Left forelimb (tissue), 1 donor: Measurements from ENCODE around the gene FAM209B.
"Not testable (repeated sequence)": the region's sequence is repeated elsewhere in the genome, so short reads cannot be mapped to it uniquely, and the experiment has no call there.

Experiments used
- DNase-seq: peaks from one replicate; pipeline ENCODE4 v3.0.0-alpha.2; 2018; ENCODE audit warnings: low spot score

Gene FAM209B, protein sequence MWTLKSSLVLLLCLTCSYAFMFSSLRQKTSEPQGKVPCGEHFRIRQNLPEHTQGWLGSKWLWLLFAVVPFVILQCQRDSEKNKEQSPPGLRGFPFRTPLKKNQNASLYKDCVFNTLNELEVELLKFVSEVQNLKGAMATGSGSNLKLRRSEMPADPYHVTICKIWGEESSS

DNA sequence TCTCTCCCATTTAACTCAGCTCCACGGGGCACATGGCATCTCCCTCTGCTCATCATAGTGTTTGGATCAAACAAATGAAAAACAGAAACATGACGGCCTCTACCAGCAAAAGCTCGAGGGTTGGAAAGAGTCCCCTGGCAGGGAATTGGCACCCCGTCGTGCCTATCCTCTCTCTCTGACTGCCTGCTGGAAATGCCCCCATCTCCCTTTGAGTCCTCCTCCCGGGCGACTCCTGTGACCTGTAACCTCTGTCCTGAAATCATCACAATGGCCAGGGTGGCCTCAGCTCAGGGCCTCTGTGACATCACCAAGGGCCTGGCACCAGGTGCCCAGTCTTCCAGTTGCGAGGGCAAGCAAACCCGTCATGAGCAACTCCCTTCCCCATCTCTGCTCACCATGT is at the start of gene FAM209B:
Gene FAM209B, plus strand, starts transcription at position 301 of the 400 bp plus-strand sequence. Its CDS starts 96 bp downstream, at position 397.
- DNase-seq: not testable (repeated sequence)

DNA sequence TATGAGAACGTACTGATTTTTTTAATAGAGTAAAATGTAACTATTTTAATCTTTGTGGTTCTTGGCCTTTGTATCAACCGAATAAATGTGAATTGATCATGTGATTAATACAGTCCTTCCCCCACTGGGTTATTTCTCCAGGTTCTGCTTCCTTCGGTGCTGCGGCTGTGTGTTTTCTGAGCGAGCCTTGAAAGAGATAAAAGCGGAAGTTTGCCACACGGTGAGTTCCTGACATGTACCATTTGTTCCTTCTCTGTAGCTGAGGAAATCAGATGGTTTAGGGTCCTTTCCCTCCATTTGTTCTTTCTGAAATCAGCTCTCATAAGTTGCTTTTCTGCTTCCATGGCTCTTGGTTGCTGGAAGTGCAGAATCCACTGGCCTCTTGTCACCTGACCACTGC is 49.1 kb upstream of the FAM209B start:
- no peak for DNase-seq

DNA sequence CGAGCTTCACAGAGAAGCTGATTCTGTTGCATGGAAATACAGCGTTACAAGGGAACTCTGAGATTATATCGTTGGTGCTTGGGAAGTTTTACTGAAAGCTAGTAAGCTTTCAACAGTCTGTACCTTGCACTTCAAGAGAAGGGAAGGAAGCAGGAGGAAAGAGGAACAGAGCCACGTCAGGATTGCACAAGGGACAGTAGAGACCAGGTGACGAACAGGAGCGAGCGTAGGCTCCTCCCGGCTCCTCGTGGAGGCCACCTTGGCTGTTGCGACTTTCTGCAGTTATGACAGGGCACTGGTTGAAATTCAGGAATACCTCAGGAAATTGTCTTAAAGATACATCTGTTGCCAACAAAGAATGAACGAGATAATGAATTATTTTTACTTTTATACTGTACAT is 45.8 kb upstream of the FAM209B start:
- DNase-seq: no peak

DNA sequence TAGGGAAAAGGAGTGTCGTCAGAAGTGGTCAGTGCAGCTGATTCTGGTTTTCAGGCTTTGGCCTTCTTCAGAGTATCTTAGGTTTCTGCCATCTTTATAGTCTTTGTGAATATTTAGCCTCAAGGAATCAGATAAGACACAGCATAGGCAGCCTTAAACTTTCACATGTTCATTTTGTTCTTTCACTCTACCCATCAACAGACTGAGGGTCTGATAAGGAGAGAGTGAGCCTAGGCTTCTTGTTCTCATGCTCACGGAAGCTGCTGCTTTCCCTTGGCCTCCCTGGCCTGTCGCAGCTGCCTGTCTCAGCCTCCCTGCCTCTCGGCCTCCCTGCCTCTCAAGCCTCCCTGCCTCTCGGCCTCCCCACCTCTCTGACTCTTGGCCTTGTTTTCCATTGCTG is 44.5 kb upstream of the FAM209B start:
- DNase-seq: no peak

DNA sequence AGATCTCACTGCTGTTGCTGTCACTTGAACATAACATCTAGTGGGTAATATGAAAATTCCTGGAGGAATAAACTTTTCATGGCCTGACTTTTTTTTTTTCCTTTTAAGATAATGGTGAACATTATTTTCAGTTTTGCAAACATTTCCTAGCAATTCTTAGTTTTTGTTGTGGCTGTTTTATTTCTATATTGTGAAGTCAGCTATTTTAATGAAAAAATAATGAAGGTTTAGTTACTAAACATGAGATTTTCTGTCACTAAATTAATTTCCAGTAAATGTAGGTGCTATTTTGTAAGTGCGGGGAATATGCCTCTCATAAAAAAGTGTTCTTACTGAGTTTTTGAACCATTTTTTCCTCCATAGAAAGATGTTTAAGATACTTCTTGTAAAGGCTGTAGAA is 31.9 kb upstream of the FAM209B start:
- DNase-seq: no peak

DNA sequence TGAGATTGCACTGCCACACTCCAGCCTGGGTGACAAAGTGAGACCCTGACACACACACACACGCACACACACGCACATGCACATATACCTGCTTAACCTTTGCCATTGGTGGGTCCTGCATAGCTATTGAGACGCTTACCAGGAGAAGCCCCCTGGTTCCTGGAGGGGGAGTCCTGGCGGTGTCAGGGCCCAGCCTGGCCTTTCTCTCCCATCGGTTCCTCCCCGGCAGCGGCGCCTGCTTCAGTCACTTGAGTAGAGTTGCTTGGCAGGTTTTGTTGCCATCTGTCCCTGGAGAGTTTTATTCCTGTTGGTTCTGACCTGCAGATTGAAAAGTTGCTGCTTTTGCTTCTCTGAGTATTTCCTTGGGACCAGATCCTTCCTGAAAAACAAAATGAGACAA is 29.1 kb upstream of the FAM209B start:
- no peak for DNase-seq

DNA sequence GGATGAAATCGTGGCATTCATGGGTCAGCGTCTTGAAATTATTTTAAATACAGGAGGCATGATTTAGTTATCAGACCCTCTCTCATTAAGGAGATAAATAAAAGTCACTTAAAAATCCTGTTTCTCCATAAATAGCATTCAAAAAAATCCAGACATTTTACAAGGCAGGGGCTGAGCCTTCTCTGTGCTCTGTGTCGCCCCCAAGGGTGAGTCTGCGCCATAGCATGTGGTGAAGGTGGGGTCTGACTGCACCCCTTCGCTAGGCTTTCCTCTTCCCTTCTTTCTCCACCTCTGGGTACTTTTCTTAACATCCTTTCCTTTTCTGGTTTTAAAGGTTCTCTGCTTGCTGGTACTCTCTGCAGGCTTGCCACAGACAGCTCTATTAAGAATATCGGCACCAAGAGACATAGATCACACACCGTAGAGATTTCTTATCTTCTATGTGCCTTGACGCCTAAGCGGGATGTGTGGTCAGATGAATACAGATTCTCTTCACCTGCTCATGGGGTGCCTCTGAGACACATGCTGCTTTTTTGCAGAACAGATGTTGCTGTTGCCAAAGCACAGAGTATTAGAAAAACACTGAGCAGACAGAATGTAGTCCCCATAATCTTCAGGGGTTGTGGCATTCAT is 28.6 kb upstream of the FAM209B start:
- DNase-seq: no peak

DNA sequence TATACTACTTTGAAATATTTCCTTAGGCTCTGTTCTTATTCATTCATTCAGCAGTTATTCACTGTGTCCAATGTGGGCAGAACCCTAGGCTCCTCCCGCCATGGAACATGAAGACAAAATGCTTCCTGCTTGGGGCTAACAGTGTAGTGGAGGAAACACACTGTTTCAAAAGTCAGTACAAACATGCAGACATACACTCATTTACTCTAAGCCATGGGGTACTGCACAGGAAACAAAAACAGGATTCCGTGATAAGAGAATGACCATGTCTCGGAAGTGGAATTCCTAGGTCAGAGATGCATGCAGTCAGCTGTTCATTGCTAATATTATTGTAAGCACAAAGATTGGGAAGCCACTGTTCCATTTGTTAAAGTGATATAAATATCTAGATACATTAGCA is 26.9 kb upstream of the FAM209B start:
- no peak for DNase-seq

DNA sequence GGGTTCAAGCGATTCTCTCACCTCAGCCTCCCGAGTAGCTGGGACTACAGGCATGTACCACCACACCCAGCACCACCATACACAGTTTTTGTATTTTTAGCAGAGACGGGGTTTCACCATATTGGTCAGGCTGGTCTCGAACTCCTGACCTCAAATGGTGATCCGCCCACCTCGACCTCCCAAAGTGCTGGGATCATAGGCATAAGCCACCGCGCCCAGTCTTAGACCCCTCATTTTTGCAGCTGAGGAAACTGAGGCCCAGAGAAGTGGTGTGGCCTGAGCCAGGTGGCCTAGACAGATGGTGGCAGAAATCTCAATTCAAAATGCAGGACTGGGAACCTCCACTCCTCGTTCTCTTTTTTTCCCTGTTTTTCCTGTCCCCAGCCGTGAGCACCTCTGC is 21.1 kb upstream of the FAM209B start:
- no peak for DNase-seq

DNA sequence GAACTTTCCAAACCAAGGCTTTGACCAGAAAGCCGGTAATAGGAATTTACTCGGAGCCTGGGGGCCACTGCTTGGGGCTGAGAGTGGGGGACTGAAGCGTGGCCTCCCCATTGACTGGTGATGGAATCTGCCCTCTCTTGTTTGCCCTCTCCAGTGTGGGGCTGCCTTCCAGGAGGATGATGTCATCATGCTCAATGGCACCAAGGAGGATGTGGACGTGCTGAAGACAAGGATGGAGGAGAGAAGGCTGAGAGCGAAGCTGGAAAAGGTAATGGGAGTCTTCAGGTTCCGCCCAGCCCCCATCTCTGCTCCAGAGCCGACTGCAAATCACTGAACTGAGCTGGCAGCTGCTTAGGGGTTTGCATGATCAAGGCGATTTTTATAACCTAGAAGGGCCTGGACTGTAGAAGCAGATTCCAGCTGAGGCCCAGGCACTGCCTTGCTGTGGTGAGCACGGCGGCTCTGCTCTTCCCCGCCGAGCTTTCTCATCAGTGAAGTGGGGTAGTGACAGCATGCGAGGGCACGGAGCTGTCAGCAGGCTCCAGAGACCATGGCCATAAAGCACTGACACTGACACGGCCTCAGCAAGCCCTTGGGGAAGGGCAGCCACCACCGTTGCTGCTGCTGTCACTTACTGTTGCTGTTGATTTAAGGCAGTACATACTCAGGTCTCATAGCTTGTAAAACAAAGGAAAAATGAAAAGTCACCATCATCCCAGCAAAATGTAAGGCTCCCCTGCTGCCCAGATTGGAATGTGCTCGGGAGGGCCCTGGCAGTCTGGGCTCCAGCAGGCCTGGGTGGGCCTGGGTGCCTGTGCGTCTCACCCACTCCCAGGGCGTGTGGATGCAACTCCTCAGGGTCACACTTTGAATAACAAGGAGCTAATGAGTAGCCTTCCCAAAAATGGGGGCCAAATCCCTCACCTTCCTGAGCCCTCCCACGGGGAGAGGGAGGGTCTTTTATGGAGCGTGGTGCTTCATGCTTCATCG is 19.6 kb upstream of the FAM209B start:
- DNase-seq: no peak

DNA sequence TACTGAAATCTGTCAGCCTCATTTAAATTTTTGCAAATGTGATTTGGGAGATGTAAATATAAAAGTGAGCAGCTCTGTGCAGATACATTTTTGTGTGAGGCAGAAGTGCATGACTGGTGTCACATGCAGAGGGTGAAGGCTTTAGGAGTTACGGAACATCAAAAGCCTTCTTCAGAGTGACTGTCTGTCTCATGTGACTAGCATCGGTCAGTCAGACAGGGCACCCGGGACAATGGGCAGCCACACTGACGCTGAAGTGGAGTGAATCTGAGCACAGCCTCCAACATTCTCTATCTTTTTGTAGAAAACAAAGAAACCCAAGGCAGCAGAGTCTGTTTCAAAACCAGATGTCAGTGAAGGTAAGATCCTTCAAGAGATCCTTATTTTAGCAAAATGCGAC is 16.4 kb upstream of the FAM209B start:
- no peak for DNase-seq

DNA sequence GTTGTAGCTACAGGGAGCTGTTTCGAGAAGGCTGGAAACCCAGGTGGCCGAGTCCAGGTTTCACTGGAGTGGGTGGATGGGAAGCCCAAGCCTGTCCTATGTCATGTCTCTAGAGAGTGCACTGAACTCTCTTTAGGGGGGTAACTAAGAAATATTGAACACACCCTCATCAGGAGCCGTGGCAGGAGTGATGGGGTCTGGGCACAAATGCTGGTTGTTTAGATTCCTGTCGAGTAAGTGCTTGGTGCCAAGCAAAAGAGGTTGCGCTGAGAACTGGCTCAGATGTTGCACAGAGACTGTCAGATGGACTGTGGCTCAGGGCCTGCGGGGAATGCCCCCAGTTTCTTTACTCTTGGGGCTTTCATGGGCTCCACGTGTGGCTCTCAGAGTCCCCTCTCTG is 15.8 kb upstream of the FAM209B start:
- no peak for DNase-seq

DNA sequence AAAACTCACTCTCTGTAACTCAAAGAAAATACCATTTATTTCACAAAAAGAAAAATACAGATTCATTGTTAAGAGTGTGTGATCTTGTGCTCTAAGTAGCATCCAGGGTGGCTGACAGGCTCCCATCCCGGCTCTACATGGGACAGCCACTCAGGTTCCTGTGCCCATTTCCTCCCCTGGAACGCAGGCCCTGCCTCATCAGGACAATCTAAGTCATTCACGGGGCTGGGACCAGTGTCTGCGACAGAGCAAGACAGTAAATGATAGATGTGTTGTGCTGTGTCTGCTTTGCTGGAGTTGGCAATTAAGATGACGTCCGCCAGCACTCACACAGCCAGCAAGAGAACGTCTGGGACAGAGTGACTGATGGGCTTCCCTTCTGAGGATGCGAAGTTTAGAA is 15.4 kb upstream of the FAM209B start:
- no peak for DNase-seq

DNA sequence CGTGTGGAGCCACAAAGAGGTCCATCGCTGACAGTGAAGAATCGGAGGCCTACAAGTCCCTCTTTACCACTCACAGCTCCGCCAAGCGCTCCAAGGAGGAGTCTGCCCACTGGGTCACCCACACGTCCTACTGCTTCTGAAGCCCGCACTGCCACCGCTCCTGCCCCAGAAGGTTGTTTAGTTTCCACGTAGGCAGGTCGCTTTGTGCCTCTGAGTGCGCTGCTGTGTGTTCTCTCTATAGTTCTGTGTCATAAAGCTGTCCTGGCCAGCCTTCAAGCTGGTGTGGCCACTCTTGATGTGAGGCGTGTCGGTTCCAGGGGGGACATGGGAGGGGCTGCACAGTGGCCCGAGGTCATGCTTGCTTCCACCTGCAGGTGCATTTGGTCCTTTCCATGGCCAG is 14.9 kb upstream of the FAM209B start:
- no peak for DNase-seq

DNA sequence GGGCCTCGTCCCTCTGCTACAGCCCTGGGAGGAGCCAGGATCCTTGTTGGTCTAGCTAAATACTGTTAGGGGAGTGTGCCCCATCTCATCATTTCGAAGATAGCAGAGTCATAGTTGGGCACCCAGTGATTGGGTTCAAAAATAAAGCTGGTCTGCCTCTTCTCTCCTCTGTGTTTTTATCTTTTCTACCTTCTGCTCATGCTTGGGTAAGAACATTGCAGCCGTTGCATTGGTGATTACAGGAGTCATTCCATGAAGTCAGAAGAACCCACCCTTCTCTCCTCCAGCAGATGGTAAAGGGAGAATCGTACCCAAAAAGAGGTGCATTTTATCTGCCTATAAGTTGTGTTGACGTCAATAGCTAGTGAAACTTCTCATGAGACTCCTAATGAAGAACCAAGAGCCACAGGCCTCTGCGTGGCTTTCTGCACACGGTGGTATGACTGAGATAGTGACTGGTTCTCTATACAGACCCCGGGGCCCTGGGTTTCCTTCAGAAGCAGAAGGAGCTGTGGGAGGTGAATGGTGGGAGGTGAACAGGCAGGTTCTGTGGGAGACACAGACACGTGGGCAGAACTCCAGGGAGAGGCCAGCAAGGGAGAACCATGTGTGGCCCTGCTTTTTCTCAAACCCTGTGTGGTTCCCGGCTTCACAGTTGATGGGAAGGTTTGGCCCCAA is 14.2 kb upstream of the FAM209B start:
- DNase-seq: no peak

DNA sequence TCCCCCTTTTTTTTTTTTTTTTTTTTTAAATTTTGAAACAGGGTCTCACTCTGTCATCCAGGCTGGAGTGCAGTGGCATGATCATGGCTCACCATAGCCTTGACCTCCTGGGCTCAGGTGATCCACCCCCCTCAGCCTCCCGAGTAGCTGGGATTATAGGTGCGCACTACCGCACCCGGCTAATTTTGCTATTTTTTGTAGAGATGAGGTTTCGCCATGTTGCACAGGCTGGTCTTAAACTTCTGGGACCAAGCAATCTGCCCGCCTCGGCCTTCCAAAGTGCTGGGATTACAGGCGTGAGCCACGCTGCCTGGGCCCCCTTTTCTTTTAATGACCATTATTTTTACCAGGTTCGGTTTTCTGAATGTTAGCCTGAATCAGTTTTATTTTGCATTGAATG is 13.5 kb upstream of the FAM209B start:
- DNase-seq: no peak

DNA sequence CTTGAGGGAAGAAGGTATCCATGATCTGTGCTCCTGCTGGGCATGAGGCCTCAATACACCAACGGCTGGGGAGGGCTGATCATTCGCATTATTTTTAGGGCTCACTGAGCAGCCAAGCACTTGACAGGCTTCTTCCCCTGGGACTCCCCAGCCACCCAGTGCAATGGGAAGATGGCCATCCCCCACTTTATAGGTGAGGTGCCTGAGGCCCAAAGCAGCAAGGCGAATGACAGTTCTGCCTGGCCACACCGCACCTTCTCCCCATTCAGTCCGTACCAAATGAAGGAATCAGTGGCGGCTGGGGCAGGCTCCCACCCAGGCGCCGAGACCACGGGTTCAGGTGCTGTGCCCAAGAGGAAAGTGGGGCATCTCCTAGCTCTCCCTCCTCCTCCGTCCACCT is 12.9 kb upstream of the FAM209B start:
- no peak for DNase-seq

DNA sequence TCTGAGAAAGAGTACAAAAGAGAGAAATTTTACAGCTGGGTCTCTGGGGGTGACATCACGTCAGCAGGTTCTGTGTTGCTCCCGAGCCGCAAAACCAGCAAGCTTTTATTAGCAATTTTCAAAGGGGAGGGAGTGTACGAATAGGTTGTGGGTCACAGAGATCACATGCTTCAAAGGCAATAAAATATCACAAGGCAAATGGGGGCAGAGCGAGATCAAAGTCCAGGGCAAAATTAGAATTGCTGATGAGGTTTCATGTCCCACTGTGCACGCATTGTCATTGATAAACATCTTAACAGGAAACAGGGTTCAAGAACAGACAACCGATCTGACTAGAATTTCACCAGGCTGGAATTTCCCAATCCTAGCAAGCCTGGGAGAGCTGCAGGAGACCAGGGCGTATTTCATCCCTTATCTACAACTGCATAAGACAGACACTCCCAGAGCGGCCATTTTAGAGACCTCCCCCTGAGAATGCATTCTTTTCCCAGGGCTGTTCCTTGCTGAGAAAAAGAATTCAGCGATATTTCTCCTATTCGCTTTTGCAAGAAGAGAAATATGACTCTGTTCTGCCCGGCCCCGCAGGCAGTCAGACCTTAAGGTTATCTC is 12.2 kb upstream of the FAM209B start:
- DNase-seq: not testable (repeated sequence)

DNA sequence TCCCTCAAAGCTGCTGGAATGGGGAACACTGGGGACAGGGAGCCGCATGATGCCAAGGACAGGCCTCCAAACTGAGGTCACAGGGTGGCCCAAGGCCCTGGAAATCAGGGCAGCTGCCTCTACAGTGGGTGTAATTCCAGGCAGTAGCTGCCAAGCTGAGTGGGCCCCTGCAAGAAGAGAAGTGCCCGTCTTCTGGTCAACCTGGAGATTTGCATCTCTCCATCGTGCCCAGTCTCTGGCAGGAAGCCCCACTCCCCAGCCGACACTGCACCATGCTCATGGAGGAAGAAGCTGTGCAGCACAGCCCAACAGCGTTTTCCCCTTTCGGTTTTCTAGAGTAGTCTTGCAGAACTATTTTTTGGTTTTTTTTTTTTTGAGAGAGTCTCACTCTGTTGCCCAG is 10.7 kb upstream of the FAM209B start:
- DNase-seq: no peak

DNA sequence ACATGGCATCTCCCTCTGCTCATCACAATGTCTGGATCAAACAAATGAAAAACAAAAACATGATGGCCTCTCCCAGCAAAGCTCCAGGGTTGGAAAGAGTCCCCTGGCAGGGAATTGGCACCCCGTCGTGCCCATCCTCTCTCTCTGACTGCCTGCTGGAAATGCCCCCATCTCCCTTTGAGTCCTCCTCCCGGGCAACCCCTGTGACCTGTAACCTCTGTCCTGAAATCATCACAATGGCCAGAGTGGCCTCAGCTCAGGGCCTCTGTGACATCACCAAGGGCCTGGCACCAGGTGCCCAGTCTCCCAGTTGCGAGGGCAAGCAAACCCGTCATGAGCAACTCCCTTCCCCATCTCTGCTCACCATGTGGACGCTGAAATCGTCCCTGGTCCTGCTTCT is 8.6 kb upstream of the FAM209B start, which contains the start of gene FAM209A:
Gene FAM209A, plus strand, starts transcription at position 301 of the 400 bp plus-strand sequence. Its CDS starts 65 bp downstream, at position 366.
- not testable (repeated sequence) for DNase-seq

DNA sequence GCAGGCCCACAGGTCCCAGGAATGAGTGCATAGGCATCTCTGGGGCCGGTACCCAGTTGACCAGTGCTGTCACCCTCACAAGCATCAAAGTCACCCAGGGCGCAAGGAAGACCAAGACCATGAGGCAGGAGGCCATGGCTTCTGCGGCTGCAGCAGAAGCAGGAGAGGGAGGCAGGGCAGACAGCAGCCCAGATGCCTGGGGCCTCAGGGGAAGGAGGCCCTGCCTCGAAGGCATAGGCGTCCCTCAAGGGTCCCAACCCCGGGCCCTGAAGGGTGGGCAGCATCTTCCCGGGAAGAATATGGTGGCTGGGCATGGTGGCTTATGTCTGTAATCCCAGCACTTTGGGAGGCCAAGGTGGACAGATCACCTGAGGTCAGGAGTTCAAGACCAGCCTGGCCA is 5.5 kb upstream of the FAM209B start:
- no peak for DNase-seq

DNA sequence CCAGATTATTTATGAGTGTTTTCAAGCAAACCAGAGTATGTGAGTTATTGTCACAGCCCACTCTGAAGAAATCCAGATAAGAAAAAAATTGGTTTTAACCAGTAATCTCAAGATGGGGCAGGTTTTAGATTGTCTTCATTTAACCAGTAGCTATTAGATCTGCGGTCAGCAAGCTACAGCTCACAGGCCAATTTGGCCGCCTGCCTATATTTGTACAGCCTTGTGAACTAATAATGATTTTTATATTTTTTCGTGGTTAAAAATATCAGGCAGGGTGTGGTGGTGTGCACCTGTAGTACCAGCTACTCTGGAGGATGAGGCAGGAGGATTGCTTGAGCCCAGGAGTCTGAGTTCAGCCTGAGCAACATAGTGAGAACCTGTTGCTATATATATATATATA is 5.0 kb downstream of the FAM209B start:
- no peak for DNase-seq
